Measurements from ENCODE around the gene GHITM. TPM values are rescaled to one million over a fixed set of nuclear protein-coding genes. Genes with fewer than 3 reads are reported as not detected.
A peak's percentile ranks its signal among the peaks of the same experiment; 100 is the strongest.

Gene GHITM
- total and polyA plus RNA-seq, 2 of the 8 experiments (the other 6 are each of a cell fraction or from before 2014, with no cell fraction given) = 86.2 to 97.0 TPM

- peak overlapping the region; percentile 94 for H3K4ac ChIP-seq (replicated peaks; ENCODE audit: insufficient read length, low read depth, low read length)
- TF ChIP-seq HDAC6 (IDR thresholded peaks at IDR 0.05; ENCODE audit: low read depth, low read length) = no peak
- no peak for TF ChIP-seq CTCF (IDR thresholded peaks at IDR 0.05; ENCODE audit: control extremely low read depth in 1 of 3, insufficient read depth in 1 of 3, low read depth in 1 of 3, low read length in 3 of 3)
- no peak for TF ChIP-seq CHD1 (IDR thresholded peaks at IDR 0.05; ENCODE audit: low read depth, low read length)
- TF ChIP-seq RFX5 (IDR thresholded peaks at IDR 0.05; ENCODE audit: borderline replicate concordance, low read depth, low read length) = no peak
- no peak for TF ChIP-seq RBBP5 (IDR thresholded peaks at IDR 0.05; ENCODE audit: borderline replicate concordance, low read depth, low read length)
- no peak for TF ChIP-seq EZH2 (IDR thresholded peaks at IDR 0.05; ENCODE audit: low read depth, low read length, severe bottlenecking)
- no peak for TF ChIP-seq MAFK (IDR thresholded peaks at IDR 0.05; ENCODE audit: low read depth, low read length)
- no peak for TF ChIP-seq FOSL1 (IDR thresholded peaks at IDR 0.05; ENCODE audit: insufficient read depth, low read depth, low read length)
- no peak for TF ChIP-seq GABPA (IDR thresholded peaks at IDR 0.05; ENCODE audit: borderline replicate concordance, insufficient read depth, low read length)
- no peak for TF ChIP-seq CHD2 (IDR thresholded peaks at IDR 0.05; ENCODE audit: low read length)
These were observed 38.3 kb downstream of the GHITM start for GRCh38 chr10:84177541-84178141.

More at GRCh38 chr10:84177541-84178141, 38.3 kb downstream of the GHITM start:
- no peak for DNase-seq (ENCODE audit: low read depth in 1 of 2, low spot score in 2 of 2)
- Histone ChIP-seq H4K5ac (ENCODE audit: insufficient read length, low read depth, low read length) (no peak overlapping the region), H3K4me1 (replicated peaks in 1 of 4; ENCODE audit: control insufficient read depth in 3 of 4, insufficient read depth in 4 of 4, low read length in 3 of 4) (peaks cover 0 to 2% (median 0%) of the 10 kb centered on the region in 4 experiments; a peak in 2 of 7 replicates), H3K4me2 (ENCODE audit: insufficient read depth in 1 of 2, low read depth in 2 of 2, low read length in 2 of 2) (no peak overlapping the region), H3K79me2 (ENCODE audit: control insufficient read depth in 1 of 2, insufficient read depth in 2 of 2, low read length in 2 of 2) (no peaks in the 10 kb centered on the region), H4K20me1 (replicated peaks in 1 of 2; ENCODE audit: control insufficient read depth in 1 of 2, insufficient read depth in 2 of 2, low read length in 2 of 2) (peaks cover 0 to 7% of the 10 kb centered on the region in 2 experiments), H2AK5ac (ENCODE audit: low read depth, low read length) (peak overlapping the region; percentile 84; the same call in 1 of the 2 replicates), H3K23me2 (ENCODE audit: low read depth, low read length) (peaks cover 9% of the 10 kb centered on the region), H3K18ac (ENCODE audit: extremely low read depth, low read length) (peak overlapping the region; percentile 25; the same call in 1 of the 2 replicates), H2BK5ac (ENCODE audit: low read depth, low read length) (0 out of 2 replicates have a peak overlapping the region, but pooled peaks have one; percentile 41), H4K8ac (ENCODE audit: extremely low read depth, insufficient read depth, low read length) (no peak overlapping the region; the same call in 1 of the 2 replicates), H3K27ac (ENCODE audit: low read depth, low read length) (no peak overlapping the region), H2BK12ac (ENCODE audit: low read depth, low read length) (peak overlapping the region; percentile 86; the same call in 1 of the 2 replicates), H3K14ac (ENCODE audit: insufficient read length) (no peak overlapping the region), H2BK15ac (ENCODE audit: low read length) (0 out of 2 replicates have a peak overlapping the region, but pooled peaks have one; percentile 83), H2BK120ac (replicated peaks; ENCODE audit: low read depth, low read length) (no peak overlapping the region), H3K36me3 (ENCODE audit: control insufficient read depth in 2 of 4, insufficient read depth in 4 of 4, low read length in 3 of 4) (no peaks in the 10 kb centered on the region), H3K9me3 (ENCODE audit: insufficient read depth in 2 of 2, low read depth in 1 of 2, low read length in 1 of 2) (peaks cover 0 to 7% of the 10 kb centered on the region in 2 experiments; a peak in 1 of 4 replicates), H3K56ac (replicated peaks; ENCODE audit: insufficient read length, low read depth, low read length) (peak overlapping the region; percentile 77), H3K27me3 (replicated peaks in 1 of 4; ENCODE audit: control insufficient read depth in 3 of 4, extremely low read depth in 1 of 4, insufficient read depth in 3 of 4, low read length in 3 of 4) (no peaks in the 10 kb centered on the region), H4K91ac (replicated peaks; ENCODE audit: insufficient read length, low read length) (no peak overlapping the region), H2BK20ac (ENCODE audit: low read length) (peak overlapping the region; percentile 48), H3K79me1 (ENCODE audit: low read depth, low read length) (no peaks in the 10 kb centered on the region), H3K4me3 (ENCODE audit: extremely low read depth in 1 of 4, insufficient read depth in 2 of 4, low read depth in 3 of 4, low read length in 4 of 4) (no peak overlapping the region), H3K23ac (ENCODE audit: insufficient read length) (peak overlapping the region; percentile 20), H2AFZ (ENCODE audit: low read length) (no peak overlapping the region; the same call in 1 of the 2 replicates), H3K9ac (replicated peaks in 1 of 4; ENCODE audit: extremely low read depth in 1 of 4, low read depth in 3 of 4, low read length in 3 of 4) (no peak overlapping the region)
- ChIA-PET CTCF (ENCODE audit: partially characterized antibody) (interaction anchor here (0.9 to 1.5 kb wide), 2 partner anchors 21 to 28 kb away, joined by 3 to 6 read pairs; no protein-coding TSS in a partner anchor), POLR2A (ENCODE audit: partially characterized antibody) (no interaction called here)
- 87% methylated on average over 7 of the region's 8 CpGs; no CpG with 5 or more reads in 1 of the 2 experiments for WGBS, 2 experiments (ENCODE audit: extremely low coverage in 1 of 2, insufficient coverage in 1 of 2, insufficient read length in 1 of 2, insufficient replicate concordance in 2 of 2, low coverage in 1 of 2, low lambda C conversion rate in 2 of 2, missing lambda C conversion rate in 1 of 2)
- no peak for FAIRE-seq

All from H1 (cell line).